Measurements from ENCODE around the gene SLC25A12.
"Not testable (repeated sequence)": the region's sequence is repeated elsewhere in the genome, so short reads cannot be mapped to it uniquely, and the experiment has no call there.

The SLC25A12 gene

GRCh38 chr2:171822525-171823322 lies 71.3 kb downstream of the SLC25A12 start:
- DNase-seq = no peak

- DNase-seq = no peak
Measured at GRCh38 chr2:171819453-171819852, 74.6 kb downstream of the SLC25A12 start.

GRCh38 chr2:171814883-171815282 lies 79.2 kb downstream of the SLC25A12 start:
- DNase-seq = no peak

GRCh38 chr2:171814174-171814573 lies 79.9 kb downstream of the SLC25A12 start:
- DNase-seq = no peak

GRCh38 chr2:171813729-171814128 lies 80.3 kb downstream of the SLC25A12 start:
- DNase-seq = no peak

- no peak for DNase-seq
Measured at GRCh38 chr2:171813126-171813525, 80.9 kb downstream of the SLC25A12 start.

GRCh38 chr2:171811245-171811628 lies 82.8 kb downstream of the SLC25A12 start:
- DNase-seq = no peak

GRCh38 chr2:171810422-171811244 lies 83.4 kb downstream of the SLC25A12 start:
- no peak for DNase-seq

- DNase-seq = not testable (repeated sequence)
Measured at GRCh38 chr2:171808885-171809284, 85.2 kb downstream of the SLC25A12 start.

- DNase-seq = no peak
Measured at GRCh38 chr2:171807831-171808393, 86.1 kb downstream of the SLC25A12 start.

- no peak for DNase-seq
Measured at GRCh38 chr2:171807119-171807518, 86.9 kb downstream of the SLC25A12 start.

GRCh38 chr2:171804456-171804855 lies 89.6 kb downstream of the SLC25A12 start:
- DNase-seq = no peak

GRCh38 chr2:171803757-171804156 lies 90.3 kb downstream of the SLC25A12 start:
- no peak for DNase-seq

- DNase-seq = no peak
Measured at GRCh38 chr2:171800639-171801038, 93.4 kb downstream of the SLC25A12 start.

- DNase-seq = no peak
Measured at GRCh38 chr2:171798156-171798820, 95.8 kb downstream of the SLC25A12 start.

- no peak for DNase-seq
Measured at GRCh38 chr2:171794918-171795317, 99.1 kb downstream of the SLC25A12 start.

GRCh38 chr2:171793691-171794678 lies 100.1 kb downstream of the SLC25A12 start:
- no peak for DNase-seq

- no peak for DNase-seq
Measured at GRCh38 chr2:171792886-171793580, 101.0 kb downstream of the SLC25A12 start.

GRCh38 chr2:171792157-171792556 lies 101.9 kb downstream of the SLC25A12 start:
- DNase-seq = no peak

GRCh38 chr2:171791361-171791760 lies 102.7 kb downstream of the SLC25A12 start:
- no peak for DNase-seq

- DNase-seq = no peak
Measured at GRCh38 chr2:171789956-171790355, 104.1 kb downstream of the SLC25A12 start.
